ENCODE measurements around the gene PRICKLE2. TPM values are rescaled to one million over a fixed set of nuclear protein-coding genes. Genes with fewer than 3 reads are reported as not detected.
A peak's percentile ranks its signal among the peaks of the same experiment; 100 is the strongest.

PRICKLE2 gene
- total RNA-seq, 1 donor from 2014 or later, result 43.5 TPM

DNA sequence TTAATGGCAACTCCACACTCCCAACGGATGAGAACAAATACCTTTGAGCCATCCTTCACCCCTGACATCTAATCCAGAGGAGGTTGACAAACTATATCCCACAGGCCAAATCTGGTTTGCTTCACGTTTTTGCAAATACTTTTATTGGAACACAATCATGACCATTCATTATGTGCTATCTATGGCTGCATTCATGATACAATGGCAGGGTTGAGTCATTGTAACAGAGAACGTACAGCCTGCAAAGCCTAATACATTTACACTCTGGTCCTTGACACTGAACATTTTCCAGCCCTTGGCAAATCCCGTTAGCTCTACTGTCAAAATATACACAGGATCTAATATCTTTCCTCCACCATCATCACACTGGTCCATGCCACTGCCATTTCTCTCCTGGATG, 7.6 kb upstream of the PRICKLE2 start:
- TF ChIP-seq, protein P1, sequence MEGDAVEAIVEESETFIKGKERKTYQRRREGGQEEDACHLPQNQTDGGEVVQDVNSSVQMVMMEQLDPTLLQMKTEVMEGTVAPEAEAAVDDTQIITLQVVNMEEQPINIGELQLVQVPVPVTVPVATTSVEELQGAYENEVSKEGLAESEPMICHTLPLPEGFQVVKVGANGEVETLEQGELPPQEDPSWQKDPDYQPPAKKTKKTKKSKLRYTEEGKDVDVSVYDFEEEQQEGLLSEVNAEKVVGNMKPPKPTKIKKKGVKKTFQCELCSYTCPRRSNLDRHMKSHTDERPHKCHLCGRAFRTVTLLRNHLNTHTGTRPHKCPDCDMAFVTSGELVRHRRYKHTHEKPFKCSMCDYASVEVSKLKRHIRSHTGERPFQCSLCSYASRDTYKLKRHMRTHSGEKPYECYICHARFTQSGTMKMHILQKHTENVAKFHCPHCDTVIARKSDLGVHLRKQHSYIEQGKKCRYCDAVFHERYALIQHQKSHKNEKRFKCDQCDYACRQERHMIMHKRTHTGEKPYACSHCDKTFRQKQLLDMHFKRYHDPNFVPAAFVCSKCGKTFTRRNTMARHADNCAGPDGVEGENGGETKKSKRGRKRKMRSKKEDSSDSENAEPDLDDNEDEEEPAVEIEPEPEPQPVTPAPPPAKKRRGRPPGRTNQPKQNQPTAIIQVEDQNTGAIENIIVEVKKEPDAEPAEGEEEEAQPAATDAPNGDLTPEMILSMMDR (IDR thresholded peaks at IDR 0.05), result no peak
- no peak for ATAC-seq
- H3K27me3 ChIP-seq (ENCODE audit: low read depth), result no peaks in the 10 kb centered on the region

DNA sequence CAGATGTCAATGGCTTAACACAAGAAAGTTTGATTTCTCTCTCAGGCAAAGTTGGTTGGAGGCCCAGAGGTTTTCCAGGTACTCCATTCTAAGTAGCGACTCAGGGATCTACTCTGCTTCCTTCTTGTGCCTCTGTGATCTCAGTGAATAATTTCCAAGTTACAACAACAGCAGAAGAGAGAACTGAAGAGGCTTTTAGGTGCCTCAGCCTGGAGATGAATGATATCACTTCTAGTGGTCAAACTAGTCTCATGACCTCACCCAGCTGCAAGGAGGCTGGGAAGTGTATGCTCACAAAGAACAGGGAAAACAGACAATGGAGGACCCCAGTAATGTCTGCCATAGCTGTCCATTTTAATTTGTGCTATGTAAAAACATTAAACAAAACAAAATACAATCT, 4.6 kb upstream of the PRICKLE2 start:
- no peaks in the 10 kb centered on the region for H3K9me3 ChIP-seq
- intact Hi-C loops (cut with DNase I), result no loop called here
- peaks cover 10% of the 10 kb centered on the region for H3K4me1 ChIP-seq
- H3K27ac ChIP-seq, result no peak overlapping the region
- H3K27me3 ChIP-seq (ENCODE audit: low read depth), result no peaks in the 10 kb centered on the region
- DNase-seq (no peak), ATAC-seq (peak; percentile 23 to 43)
- no peaks in the 10 kb centered on the region for H3K36me3 ChIP-seq
- TF ChIP-seq, protein P1 (IDR thresholded peaks at IDR 0.05), result no peak
- H3K4me3 ChIP-seq, result no peak overlapping the region

More for the DNA sequence above, 7.6 kb upstream of the PRICKLE2 start:
- H3K4me3 ChIP-seq, result no peak overlapping the region
- DNase-seq, result no peak
- no peaks in the 10 kb centered on the region for H3K4me1 ChIP-seq
- peaks cover under 1% of the 10 kb centered on the region for H3K36me3 ChIP-seq
- H3K9me3 ChIP-seq, result peaks cover 7% of the 10 kb centered on the region
- no peak overlapping the region for H3K27ac ChIP-seq
- intact Hi-C loops (cut with DNase I), result no loop called here

DNA sequence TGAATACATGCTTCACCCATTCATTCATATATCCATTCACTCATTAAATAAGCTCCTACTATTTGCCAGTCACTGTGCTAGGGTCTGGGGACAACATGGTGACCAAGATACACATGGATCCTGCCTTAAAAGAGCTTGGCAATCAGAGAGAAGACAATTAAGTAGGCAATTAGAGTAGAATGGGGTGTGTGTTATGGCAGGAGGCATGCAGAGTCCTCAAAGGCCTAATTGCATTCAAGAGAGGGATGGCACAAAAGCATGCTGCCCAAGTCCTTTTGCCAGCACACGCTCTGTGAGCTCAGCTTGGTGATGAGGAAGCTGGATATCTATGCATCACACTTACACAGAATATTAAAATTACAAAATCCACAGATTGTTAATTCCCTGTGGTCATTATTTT, 2.8 kb upstream of the PRICKLE2 start:
- H3K27me3 ChIP-seq (ENCODE audit: low read depth), result no peaks in the 10 kb centered on the region

DNA sequence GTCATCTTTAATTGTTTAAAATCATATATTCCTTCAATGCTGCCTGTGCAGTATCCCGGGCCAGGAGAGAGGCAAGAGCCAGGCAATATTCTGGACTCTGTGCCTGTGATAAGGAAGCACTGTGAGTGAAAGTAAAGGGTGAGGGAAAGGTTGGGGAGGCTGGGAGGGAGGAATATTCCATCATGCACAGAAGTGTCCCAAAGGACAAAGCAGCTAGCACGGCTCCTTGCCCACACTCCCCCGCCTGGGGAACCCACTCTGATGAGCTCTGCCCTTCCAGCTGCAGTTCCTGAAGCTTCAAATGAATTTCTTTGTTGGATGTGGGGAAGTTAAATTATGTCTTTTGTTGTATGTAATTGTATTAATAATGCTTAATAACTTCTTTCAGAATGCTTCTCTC, 1.5 kb upstream of the PRICKLE2 start:
- ATAC-seq, result no peak
- Histone ChIP-seq H3K27ac (no peak overlapping the region), H3K36me3 (no peaks in the 10 kb centered on the region), H3K27me3 (ENCODE audit: low read depth) (no peaks in the 10 kb centered on the region), H3K9me3 (no peaks in the 10 kb centered on the region), H3K4me3 (no peak overlapping the region), H3K4me1 (peaks cover 39% of the 10 kb centered on the region)
- intact Hi-C loops (cut with DNase I), result no loop called here
- no peak for DNase-seq
- TF ChIP-seq, protein P1 (IDR thresholded peaks at IDR 0.05), result no peak

More for the DNA sequence above, 2.8 kb upstream of the PRICKLE2 start:
- TF ChIP-seq, protein P1 (IDR thresholded peaks at IDR 0.05), result no peak
- intact Hi-C loops (cut with DNase I), result no loop called here
- no peak overlapping the region for H3K27ac ChIP-seq
- H3K9me3 ChIP-seq, result no peaks in the 10 kb centered on the region
- ATAC-seq, result no peak
- no peak for DNase-seq
- H3K4me1 ChIP-seq, result peaks cover 26% of the 10 kb centered on the region
- no peaks in the 10 kb centered on the region for H3K36me3 ChIP-seq
- H3K4me3 ChIP-seq, result no peak overlapping the region

DNA sequence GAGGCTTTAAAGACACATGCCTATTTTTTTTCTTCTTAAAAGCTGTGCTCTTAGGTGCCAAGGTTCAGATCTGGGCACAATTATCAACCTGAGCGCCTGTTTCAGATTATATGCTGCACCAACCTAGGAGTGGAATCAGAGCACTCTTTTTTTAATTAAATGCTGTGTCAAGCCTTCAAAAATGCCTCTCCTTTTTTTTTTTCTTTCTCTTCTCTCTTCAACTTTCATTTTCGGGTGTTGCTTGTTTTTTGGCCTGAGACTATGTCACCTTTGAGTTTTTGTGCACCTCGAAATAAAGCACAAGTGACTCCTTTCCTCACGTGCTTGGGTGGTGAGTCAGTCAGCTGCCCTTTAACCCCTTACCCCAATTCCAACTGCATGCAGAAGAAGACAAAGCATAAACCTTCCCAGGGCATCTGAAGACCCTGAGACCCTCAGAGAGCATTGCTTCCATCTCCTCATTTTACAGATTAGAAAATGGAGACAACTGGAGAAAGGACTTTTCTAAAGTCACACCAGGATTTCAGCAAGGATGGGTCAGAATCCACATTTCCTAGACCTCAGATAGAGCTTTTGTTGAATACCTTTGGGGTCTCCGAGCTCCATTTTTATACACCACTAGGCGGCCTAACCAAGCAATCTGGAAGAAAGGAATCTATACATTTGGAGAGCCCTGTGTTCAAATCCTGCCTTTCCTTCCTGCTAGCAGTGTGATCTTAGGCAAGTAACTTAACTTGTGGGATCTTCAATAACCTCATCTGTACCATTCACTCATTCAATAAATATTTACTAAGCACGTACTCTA, 631 bp upstream of the PRICKLE2 start:
- Histone ChIP-seq H3K27ac (peak overlapping the region; percentile 57), H3K27me3 (ENCODE audit: low read depth) (no peaks in the 10 kb centered on the region), H3K4me3 (peak overlapping the region; percentile 13), H3K36me3 (no peaks in the 10 kb centered on the region), H3K4me1 (peaks cover 44% of the 10 kb centered on the region), H3K9me3 (no peaks in the 10 kb centered on the region)
- ATAC-seq (no peak), DNase-seq (no peak)
- TF ChIP-seq, protein P1 (IDR thresholded peaks at IDR 0.05), result no peak
- intact Hi-C loops (cut with DNase I), result no loop called here
